ENCODE data around the gene SKA2.
"Not testable (repeated sequence)": the region's sequence is repeated elsewhere in the genome, so short reads cannot be mapped to it uniquely, and the experiment has no call there.

The SKA2 gene

GRCh38 chr17:59151591-59151990, 3.4 kb downstream of the SKA2 start:
- no peak for DNase-seq (ENCODE audit: low read depth)

DNA sequence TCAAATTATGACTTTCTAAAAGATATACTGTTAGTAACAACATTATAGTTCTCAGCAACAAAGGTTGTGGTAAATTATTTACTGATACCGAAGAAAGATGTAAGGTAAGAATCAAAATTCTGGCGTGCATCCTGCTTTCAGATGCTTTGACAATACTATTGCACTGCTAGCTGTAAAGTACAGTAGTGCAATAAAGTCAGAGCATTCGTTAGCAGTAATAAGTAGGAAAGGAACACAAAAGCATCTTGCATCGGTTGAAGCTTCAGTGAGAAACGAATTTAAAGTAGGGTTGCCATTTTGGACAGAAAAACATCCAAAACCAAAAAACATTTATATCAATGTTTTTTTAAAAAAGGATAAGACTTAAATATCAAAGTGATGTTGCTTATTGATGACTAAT, 4.0 kb downstream of the SKA2 start:
- no peak for DNase-seq (ENCODE audit: low read depth)

DNA sequence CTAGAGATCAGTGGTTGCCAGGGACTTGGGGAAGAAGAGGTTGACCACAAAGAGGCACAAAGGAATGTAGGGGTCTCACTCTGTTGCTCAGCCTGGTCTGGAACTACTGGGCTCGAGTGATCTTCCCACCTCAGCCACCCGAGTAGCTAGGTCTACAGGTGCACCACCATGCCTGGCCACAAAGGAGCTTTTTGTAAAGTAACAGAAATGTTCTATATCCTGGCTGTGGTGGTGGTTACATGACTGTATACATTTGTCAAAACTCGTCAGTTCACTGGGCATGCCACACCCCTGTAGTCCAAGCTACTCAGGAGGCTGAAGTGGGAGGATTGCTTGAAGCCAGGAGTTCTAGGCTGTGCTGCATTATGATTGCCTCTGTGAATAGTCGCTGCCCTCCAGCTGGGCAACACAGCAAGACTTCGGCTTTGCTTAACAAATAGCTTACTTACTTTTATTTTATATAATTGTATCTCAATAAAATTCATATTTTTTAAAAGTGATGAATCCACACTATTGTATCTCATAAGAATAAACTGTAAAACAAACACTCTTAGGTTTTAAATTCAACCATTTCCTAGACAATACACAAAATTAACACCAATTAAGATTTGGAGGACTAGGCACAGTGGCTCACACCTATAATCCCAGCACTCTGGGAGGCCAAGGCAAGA, 5.0 kb downstream of the SKA2 start:
- DNase-seq (ENCODE audit: low read depth): no peak

- DNase-seq (ENCODE audit: low read depth): no peak
Observed at GRCh38 chr17:59149051-59149450, 5.9 kb downstream of the SKA2 start.

GRCh38 chr17:59145571-59146096, 9.4 kb downstream of the SKA2 start:
- no peak for DNase-seq (ENCODE audit: low read depth)

DNA sequence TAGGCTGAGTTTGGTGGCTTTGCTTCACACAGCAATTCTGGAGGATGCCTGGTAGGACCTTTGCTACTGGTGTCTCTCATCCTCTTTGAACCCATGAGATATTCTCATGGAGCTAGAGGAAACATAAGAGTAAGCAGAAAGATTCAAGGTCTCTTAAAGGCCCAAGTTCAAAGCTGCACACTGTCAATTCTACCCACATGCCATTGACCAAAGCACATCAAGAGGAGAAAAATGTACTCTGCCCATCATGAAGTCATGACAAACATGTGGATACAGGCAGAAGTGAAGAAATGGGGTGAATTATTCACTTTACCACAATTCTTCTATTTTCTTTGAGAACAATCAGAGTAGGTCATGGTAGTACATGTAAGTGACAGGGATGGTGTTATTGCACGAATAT, 13.1 kb downstream of the SKA2 start:
- no peak for DNase-seq (ENCODE audit: low read depth)

DNA sequence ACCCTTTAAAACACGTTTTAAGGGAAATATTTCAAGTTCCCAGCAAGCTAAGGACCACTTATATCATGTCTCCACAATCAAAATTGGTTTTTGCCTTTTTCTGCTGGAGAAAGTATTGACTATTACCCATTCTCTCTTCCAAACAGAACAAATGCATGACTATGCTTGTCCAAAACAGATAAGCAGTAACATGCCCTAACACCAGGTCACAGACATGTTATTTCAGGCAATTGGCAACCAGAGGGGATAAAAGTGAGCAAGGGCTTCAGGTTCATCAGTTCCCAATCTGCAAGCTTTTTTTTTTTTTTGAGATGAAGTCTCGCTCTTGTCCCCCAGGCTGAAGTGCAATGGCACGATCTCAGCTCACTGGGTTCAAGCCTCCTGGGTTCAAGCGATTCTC, 15.0 kb downstream of the SKA2 start:
- no peak for DNase-seq (ENCODE audit: low read depth)

- DNase-seq (ENCODE audit: low read depth): not testable (repeated sequence)
Observed at GRCh38 chr17:59138339-59138738, 16.6 kb downstream of the SKA2 start.

DNA sequence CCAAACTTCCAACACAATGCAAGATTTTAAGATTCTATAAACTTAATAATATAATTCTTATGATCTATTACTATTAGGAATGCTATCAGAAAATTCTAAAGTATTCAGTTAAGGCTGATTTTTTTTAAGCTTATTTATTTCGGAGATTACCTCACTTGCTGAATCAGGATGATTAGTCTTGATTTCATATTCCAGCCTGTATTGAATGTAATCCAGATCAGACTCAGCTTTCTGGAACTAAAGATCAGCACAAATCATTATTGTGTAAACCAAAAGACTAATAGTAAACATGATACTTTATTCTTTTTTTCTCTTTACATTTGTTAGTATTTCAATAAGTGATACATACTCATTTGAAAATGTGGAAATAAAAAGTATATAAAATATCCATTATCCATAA, 23.9 kb downstream of the SKA2 start:
- DNase-seq (ENCODE audit: low read depth): no peak

- DNase-seq (ENCODE audit: low read depth): no peak
Observed at GRCh38 chr17:59129814-59130213, 25.2 kb downstream of the SKA2 start.

DNA sequence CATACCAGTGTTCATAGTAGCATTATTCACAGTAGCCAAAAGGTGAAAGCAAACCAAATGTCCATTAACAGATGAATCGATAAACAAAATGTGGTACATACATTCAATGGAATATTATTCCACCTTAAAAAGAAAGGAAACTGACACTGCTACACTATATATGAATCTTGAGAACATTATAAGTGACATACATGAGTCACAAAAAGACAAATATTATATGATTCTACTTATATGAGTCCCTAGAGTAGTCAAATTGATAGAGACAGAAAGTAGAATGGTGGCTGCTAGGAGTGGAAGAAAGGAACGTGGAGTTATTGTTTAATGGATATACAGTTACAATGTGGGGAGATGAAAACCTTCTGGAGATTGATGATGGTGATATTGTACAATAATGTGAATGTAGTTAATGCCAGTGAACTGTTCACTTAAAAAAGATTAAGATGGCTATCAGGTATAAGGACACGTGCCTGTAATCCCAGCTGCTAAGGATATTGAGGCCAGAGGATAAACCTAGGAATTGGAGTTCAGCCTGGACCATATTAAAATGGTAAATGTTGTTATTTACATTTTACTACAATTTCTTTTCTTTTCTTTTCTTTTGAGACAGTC, 28.1 kb downstream of the SKA2 start:
- no peak for DNase-seq (ENCODE audit: low read depth)

- DNase-seq (ENCODE audit: low read depth): no peak
Observed at GRCh38 chr17:59124665-59125064, 30.3 kb downstream of the SKA2 start.

DNA sequence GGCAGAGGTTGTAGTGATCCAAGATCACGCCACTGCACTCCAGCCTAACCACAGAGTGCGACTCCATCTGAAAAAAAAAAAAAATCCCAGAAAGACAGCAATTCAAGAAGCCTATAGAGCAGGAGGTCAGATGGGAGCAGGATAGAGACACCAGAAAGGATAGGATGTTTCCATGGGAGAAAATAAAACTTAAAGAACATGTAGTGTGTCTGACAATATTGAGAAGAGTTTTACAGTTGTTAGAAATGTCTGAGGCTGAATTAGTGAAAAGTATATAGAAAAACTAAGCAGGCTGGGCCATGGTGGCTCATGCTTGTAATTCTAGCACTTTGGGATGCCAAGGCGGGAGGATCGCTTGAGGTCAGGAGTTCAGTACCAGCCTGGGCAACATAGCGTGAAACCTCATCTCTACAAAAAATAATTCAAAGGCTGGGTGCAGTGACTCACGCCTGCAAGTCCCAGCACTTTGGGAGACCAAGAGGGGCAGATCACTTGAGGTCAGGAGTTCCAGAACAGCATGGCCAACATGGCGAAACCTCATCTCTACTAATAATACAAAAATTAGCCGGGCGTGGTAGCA, 33.0 kb downstream of the SKA2 start:
- no peak for DNase-seq (ENCODE audit: low read depth)

DNA sequence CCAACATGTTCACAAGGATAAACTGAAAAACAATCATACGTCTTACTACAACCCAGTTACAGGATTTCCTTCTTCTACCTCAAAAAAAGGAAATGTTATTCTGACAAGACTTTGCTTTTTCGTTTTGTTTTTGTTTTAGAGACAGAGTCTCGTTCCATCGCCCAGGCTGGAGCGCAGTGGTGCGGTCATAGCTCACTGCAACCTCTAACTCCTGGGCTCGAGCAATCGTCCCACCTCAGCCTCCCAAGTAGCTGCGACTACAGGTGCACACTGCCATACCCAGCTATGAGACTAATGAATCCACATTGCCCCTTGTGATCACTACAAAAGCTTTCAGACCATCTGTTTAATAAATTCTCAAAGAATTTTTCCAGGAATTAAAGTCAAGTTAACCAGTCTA, 39.5 kb downstream of the SKA2 start:
- no peak for DNase-seq (ENCODE audit: low read depth)

DNA sequence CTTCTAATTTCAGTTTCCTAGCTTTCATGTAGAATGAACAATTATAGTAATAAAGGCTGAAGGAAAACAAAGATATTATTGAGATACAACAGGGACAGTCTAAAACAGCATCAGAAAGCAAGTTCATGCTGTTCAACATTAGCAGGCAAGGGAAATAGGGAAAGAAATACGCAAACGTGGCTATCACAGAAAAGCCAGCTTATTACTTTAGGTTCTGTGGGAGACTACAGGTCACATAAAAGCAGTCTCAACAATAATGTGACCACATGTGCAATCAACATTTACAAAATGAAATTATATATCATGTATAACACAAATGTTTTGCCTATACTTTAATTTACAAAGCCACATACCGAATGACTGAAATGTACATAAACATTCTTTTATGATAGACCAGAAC, 43.4 kb downstream of the SKA2 start:
- DNase-seq (ENCODE audit: low read depth): no peak

- no peak for DNase-seq (ENCODE audit: low read depth)
Observed at GRCh38 chr17:59110973-59111372, 44.0 kb downstream of the SKA2 start.

DNA sequence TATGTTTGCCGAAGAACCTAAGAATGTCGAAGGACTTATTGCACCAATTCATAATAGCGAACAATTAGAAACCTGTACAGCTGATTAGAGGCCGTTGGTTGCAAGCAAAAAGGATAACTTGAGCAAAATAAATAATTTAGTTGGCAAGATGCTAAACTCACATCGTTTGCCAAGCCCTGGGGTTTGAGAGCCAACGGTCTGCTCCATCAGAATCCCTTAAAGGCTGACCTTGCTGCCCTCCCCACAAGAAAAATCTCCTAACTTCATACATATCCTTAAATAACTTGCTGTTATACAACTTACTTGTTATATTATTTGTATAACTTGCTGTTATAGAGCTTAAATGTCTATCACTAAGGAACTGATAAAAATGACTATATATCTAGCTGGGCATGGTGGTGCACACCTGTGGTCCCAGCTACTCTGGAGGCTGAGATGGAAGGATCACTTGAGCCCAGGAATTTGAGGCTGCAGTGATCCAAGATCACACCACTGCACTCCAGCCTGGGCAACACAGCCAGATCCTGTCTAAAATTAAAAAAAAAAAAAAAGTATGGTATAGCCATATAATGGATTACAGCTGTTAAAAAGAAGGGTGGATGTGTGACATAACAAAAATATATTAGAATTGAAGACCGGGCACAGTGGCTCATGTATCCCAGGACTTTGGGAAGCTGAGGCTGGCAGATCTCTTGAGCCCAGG, 46.4 kb downstream of the SKA2 start:
- no peak for DNase-seq (ENCODE audit: low read depth)

DNA sequence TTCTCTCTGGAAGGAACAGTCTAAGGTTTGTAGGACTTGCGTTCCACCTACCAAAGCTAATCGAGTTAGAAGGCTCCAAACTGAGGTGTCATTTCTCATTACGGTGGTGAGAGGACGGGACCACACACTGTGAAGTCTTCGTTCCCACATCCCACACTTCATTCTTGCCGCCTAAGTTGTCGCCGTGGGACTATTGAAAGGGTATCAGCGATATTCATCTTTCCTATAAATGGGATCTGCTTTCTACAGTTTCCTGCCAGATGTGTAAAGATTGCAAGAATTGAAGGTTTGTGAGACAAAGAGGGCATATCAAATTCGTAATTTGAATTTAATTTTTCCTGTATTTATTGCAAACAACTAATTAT, 47.7 kb downstream of the SKA2 start:
- DNase-seq (ENCODE audit: low read depth): peak; percentile 2

DNA sequence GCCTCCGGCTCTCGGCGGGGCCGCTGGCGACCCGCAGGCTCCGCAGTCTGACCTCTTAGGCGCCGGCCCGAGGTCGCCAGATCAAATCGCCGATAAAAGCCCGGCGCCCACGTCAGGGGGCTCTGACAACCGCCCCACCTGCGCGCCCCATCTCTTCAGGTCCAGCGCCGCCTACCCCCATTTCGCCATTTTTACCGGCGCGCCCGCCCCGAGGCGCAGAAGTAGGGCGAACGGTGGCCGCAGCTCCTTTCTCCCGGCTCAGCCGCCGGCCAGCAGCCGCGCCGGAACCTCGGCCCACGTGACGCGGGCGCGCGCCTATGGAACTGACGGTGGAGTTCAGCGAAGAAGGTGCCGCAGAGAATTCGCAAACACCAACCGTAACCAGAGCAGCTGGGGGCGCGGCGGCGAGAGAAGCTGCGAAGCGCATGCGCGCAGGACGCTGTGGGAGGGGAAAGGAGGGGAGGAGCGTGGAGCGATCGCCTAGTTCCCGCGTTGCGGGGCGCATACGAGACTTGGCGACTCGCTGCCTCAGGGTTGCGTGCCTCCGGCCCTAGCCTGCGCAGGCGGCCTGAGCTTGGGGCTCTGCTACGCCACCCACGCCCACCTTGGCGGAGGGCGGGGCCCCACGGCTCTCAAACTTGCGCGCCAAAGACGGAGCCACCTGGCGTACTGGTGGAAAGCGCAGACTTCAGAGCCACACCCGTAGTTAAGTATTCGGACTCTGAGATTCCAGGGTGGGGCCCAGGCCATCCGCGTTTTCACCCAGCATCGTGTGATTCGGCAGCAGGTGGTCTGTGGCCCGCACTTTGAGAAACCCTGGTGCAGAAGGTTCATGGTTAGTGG, 48.3 kb downstream of the SKA2 start, which contains the start of gene TRIM37:
Gene TRIM37, minus strand, starts transcription at position 418 of the 843 bp plus-strand sequence. CDS start 419 bp downstream, outside the sequence.
- peak; percentile 95 for DNase-seq (ENCODE audit: low read depth)

GRCh38 chr17:59105852-59106462, 49.0 kb downstream of the SKA2 start:
- peak; percentile 15 for DNase-seq (ENCODE audit: low read depth)

GRCh38 chr17:59101178-59101577, 53.8 kb downstream of the SKA2 start:
- DNase-seq (ENCODE audit: low read depth): no peak
